NOMO-1 treated with DMSO at 0.1 percent for 48 hours (cell line): Measurements from ENCODE around the gene TSEN34.
A peak's percentile ranks its signal among the peaks of the same experiment; 100 is the strongest.
"Not testable (repeated sequence)": the region's sequence is repeated elsewhere in the genome, so short reads cannot be mapped to it uniquely, and the experiment has no call there.

Experiments
- DNase-seq: peaks from one replicate; lab custom pipeline; 2025; ENCODE audit not compliant: unreplicated experiment; lab: John Stamatoyannopoulos, UW

TSEN34 gene

DNA sequence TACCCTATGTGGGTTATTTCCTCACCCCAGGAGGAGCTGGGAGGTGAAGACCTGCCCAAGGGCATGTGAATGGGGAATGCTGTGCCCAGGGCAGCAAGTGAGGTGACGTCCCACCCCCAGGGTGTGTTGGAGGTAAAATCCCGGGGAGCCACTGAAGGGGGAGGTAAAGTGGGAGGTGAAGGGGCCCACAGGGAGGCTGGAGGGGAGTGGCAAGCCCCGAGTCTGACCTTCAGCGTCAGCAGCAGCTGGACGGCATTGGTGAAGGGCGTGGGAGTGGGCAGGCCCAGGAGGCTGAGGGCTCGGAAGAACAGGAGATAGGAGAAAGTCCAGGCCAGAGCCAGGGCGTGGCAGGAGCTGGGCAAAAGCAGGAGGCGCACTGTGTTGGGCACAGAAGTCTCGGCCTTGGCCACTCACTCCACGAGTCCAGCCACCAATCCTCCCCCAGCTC lies 4.2 kb upstream of the TSEN34 start:
- DNase-seq = no peak

DNA sequence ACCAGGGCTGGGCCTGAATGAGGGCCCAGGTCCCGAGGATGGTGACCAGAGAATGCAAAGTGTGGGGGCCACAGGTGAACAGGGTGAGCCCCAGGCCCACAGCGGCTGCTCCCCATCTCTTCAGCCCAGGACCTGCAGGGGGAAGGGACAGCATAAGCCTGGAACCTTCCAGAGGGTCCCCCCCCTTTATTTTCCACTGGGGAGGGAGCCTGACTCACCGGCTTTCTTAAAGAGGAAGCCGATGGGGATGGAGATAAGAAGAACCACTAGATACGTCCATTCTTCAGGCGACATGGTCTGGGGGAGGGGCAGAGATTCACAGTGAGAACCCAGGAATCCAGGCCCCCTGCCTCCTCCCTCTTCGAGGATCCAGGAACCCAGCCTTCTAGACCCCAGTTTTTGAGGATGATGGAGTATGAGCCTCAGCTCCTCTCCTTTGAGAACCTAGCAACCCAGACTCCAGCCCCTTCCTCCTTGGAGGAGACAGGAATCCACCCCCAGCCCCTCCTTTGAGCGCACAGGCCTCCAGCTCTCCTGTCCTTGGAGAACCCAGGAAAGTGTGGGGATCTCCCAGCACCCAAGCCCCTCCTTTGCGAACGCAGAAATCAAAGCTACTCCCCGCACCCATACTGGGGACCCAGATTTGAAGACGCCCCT lies 2.8 kb upstream of the TSEN34 start:
- DNase-seq = peak; percentile 82

DNA sequence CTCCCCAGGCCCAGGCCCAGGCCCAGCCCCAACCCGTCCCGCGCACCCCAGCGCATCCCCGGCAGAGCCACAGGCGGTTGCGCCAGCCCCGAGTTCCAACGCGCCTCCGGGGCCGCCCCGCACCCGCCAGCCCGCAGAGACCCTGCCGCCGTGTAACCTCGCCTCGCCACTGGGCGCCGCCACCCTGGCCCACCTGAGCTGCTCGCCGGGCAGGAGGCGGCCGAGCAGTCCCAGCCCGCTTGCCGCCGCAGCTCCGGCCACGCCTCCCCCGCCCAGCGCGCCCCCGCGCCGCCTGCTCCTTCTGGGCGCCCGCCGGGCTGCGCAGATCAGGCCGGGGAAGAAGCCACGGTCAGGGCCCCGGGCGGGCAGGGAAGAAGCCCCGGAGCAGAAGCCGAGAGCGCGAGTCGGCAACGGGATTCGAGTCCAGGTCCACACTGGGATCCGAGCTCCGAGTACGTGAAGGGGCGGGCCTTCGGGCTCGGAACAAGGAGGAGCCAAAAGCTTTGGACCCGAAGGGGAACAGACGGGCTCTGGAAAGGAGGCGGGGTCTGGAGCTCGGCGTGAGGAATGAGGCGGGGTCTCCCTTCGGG lies 1.9 kb upstream of the TSEN34 start, which contains the start of gene MBOAT7:
Gene MBOAT7, minus strand, starts transcription at position 436 of the 590 bp plus-strand sequence. CDS start 1,072 bp downstream, outside the sequence.
- no peak for DNase-seq

DNA sequence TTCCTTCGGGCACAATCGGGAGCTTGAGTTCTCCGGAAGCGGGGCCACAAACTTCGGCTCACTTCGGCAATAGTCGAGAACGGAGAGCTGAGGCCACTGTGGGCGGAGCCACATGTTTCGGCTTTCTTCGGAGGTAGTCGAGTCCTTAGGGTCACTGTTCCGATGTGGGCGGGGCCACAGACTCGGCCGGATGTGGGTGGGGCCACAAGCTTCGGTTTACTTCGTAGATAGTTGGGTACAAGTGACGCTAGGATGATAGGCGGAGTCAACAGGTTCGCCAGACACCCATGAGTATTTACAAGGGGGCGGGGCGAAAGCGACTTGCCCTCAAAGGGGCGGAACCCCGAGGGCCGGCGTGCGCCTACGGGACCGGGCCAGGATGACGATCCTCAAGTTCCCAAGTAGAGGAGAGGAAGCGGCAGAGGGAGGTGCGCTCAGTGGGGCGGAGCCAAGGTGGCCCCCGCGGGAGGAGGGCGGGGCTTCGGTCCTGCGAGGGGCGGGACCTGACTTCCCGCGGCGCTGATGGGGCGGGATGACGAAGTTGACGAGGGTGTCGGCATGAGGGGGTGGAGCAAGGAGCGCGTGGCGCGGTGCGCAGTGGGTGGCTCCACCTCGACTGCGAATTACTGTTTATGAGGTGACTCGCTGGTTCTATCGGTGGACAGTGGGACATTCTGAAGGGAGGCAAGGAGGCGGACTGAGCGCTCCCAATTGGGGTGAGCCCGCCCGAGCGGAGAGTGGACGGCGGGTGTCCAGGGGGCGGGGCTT lies 1.2 kb upstream of the TSEN34 start:
- DNase-seq = peak; percentile 100

DNA sequence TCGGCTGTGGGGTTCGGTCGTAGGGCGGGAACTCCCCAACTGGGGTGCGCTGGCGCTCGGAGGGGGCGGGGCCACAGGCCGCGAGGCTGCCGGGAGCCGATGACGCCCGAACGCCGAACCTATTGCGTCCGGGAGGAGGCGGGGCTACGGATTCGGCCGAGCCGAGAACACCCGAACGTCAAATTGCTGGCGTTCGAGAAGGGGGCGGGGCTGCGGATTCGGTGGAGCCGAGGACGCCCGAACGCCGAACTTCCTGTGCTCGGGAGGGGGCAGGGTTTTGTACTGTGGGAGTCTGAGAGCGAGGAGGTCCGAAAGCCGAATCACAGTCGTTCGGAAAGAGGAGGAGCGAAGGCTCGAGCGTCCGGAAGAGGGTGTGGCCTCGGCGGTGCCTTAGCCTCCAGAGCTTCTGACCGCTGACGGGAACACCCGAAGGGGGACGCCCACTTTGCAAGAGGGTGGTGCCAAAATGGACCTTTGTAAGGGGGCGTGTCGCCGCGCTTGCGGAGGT lies 551 bp upstream of the TSEN34 start:
- DNase-seq = peak; percentile 99

GRCh38 chr19:54191811-54192453 lies 824 bp downstream of the TSEN34 start:
- DNase-seq = no peak

DNA sequence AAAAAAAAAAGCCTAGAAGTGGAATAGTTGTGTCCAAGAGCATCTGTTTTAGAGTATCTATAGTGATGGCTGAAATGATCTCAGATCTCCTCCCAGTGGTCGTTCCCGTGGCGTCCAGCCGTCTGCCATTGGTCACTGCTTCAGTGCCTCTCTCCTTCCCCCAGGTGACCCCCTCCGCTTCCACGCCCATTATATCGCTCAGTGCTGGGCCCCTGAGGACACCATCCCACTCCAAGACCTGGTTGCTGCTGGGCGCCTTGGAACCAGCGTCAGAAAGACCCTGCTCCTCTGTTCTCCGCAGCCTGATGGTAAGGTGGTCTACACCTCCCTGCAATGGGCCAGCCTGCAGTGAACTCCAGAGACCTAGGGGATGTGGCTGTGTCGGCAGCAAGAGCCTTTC lies 1.9 kb downstream of the TSEN34 start:
- DNase-seq = no peak

DNA sequence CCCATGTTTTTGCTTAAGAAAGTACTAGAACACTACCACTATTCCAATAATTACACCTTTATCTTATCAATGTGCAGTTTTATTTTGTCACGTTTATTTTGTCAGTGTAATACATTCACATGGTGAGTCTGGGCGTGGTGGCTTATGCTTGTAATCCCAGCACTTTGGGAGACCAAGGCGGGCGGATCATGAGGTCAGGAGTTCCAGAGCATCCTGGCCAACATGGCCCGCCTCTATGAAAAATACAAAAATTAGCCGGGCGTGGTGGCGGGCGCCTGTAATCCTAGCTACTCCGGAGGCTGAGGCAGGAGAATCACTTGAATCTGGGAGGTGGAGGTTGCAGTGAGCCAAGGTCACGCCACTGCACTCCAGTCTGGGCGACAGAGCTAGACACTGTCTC lies 3.4 kb downstream of the TSEN34 start:
- not testable (repeated sequence) for DNase-seq

DNA sequence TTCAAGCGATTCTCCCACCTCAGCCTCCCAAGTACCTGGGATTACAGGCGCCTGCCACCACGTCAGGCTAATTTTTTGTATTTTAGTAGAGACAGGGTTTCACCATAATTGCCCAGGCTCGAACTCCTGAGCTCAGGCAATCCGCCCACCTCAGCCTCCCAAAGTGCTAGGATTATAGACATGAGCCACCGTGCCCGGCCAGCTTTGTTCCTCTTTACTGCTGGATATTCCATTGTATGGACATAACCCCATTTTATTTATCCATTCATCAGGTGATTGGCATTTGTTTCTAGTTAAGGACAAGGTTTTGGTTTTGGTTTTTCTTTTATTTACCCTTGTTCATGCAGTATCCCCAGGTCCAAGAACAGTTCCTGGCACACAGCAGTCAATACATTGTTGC lies 5.4 kb downstream of the TSEN34 start:
- no peak for DNase-seq

DNA sequence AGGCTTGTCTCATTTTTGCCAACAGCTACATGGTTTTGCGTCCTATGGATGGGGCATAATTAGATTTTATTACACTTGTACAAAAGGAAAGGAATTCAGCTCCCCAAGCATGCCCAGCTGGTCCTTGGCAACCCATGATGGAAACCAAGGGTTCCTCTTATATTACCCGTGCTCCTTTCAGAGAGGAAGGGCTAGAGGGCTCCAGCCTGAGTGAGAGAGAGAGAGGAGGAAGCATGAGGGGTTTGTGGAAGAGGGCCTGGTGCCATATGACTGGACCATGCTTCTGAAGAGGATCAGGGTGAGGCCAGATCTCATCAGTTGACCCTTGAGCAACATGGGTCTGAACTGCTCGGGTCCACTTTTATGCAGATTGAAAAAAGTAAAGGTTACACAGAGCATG lies 6.0 kb downstream of the TSEN34 start:
- no peak for DNase-seq

- no peak for DNase-seq
Observed at GRCh38 chr19:54199401-54199800, 8.3 kb downstream of the TSEN34 start.

GRCh38 chr19:54201172-54201701 lies 10.1 kb downstream of the TSEN34 start:
- DNase-seq = no peak

GRCh38 chr19:54201980-54202379 lies 10.9 kb downstream of the TSEN34 start:
- no peak for DNase-seq

- DNase-seq = no peak
Observed at GRCh38 chr19:54203151-54203611, 12.1 kb downstream of the TSEN34 start.

GRCh38 chr19:54204767-54205468 lies 13.8 kb downstream of the TSEN34 start:
- DNase-seq = no peak

DNA sequence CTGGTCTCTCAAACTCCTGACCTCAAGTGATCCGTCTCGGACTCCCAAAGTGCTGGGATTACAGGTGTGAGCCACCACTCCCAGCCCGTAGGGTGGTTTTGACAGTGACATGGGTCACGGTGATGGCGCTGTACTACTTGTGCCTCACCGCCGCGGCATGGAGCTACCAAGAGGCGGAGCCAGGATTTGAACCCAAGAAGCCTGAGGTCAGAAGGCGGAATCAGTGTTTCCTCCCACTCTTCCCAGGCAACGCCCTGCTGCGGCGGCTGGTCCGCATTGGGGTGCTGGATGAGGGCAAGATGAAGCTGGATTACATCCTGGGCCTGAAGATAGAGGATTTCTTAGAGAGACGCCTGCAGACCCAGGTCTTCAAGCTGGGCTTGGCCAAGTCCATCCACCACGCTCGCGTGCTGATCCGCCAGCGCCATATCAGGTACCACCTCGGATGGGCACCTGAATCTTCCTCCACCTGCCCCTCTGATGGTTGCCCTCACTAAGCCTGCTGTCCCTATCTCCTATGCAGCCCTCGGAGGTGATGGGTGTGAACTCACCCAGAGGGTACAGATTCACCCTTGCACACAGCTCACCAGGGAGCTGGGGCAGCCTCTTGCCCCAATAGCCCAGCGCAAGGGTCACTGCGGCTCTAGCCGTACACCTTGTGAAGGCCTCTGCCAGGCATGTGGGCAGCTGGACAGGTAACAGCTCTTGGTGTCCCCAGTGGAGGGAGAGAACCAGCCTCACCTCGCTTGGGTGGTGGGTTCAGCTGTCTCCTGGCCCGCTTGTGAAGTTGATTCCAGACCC lies 15.1 kb downstream of the TSEN34 start:
- DNase-seq = no peak

GRCh38 chr19:54206831-54207177 lies 15.7 kb downstream of the TSEN34 start:
- no peak for DNase-seq

DNA sequence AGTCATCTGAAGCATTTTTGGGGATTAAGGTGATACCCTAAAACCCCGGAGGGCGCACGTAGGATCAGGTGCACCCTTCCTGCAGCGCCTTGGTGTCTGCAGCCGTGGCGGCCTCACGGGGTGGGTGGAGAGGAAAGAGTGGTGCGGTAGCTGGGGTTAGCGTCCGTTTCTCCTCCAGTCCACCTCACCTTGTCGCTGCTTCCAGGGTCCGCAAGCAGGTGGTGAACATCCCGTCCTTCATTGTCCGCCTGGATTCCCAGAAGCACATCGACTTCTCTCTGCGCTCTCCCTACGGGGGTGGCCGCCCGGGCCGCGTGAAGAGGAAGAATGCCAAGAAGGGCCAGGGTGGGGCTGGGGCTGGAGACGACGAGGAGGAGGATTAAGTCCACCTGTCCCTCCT lies 16.1 kb downstream of the TSEN34 start:
- DNase-seq = not testable (repeated sequence)

- DNase-seq = no peak
Observed at GRCh38 chr19:54207676-54207982, 16.5 kb downstream of the TSEN34 start.
